GM18909 (cell line): Measurements from ENCODE around the gene NFIA.

Experiments
- ATAC-seq: cut with Tn5 transposase; IDR thresholded peaks from one replicate; pipeline ENCODE4 v1.9.1; 2021; ENCODE audit warnings: mild to moderate bottlenecking; ENCODE audit not compliant: unreplicated experiment, poor library complexity

NFIA gene

GRCh38 chr1:61496501-61496900 lies 414.1 kb downstream of the NFIA start:
- ATAC-seq, result no peak

GRCh38 chr1:61497013-61497412 lies 414.7 kb downstream of the NFIA start:
- no peak for ATAC-seq

GRCh38 chr1:61498342-61498741 lies 416.0 kb downstream of the NFIA start:
- ATAC-seq, result no peak

- ATAC-seq, result no peak
Measured at GRCh38 chr1:61501971-61502916, 419.9 kb downstream of the NFIA start.

GRCh38 chr1:61504305-61504704 lies 421.9 kb downstream of the NFIA start:
- ATAC-seq, result no peak

- no peak for ATAC-seq
Measured at GRCh38 chr1:61504852-61505390, 422.6 kb downstream of the NFIA start.

- no peak for ATAC-seq
Measured at GRCh38 chr1:61506236-61506635, 423.9 kb downstream of the NFIA start.

GRCh38 chr1:61506944-61507500 lies 424.7 kb downstream of the NFIA start:
- ATAC-seq, result no peak
